T-helper 2 cell (primary cell): ENCODE data around the gene TAS1R3.
"Not testable (repeated sequence)": the region's sequence is repeated elsewhere in the genome, so short reads cannot be mapped to it uniquely, and the experiment has no call there.

ENCODE experiments used
- DNase-seq, 5 experiments: peaks; one replicate each; pipeline versions ENCODE4 v3.0.0 to v3.0.0-alpha.2; 2012 to 2022

Gene TAS1R3

DNA sequence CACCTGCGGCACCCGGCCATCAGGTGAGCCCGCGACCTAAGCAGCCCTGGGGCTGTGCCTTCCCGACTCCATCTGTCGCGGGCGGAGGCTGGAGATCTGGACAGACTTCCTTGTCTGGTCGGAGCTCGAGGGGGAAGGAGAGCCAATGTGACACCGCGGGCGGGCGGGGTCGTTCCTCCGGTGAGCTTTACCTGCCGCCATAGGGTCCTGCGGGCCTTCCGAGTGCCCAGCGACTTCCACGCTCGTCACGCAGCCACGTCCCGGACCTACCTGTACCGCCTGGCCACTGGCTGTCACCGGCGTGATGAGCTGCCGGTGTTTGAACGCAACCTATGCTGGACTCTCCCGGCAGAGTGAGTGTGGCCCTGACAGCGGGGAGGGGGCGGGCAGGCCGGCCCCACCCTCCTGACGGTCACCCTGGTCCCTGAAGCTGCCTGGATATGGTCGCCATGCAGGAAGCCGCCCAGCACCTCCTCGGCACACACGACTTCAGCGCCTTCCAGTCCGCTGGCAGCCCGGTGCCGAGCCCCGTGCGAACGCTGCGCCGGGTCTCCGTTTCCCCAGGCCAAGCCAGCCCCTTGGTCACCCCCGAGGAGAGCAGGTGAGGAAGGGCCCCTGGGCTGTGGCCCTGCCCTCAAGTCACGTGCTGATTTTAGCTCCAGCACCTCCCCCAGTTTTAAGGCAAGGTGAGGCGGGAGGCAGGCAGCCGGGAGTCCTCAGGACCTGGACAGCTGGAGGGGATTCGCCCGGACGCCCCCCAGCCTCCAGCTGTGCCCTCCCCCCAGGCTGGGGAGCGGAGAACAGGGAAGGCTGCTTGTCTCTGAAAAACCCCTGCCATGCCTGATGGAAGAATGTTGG lies 21.6 kb upstream of the TAS1R3 start:
- no peak for DNase-seq

DNA sequence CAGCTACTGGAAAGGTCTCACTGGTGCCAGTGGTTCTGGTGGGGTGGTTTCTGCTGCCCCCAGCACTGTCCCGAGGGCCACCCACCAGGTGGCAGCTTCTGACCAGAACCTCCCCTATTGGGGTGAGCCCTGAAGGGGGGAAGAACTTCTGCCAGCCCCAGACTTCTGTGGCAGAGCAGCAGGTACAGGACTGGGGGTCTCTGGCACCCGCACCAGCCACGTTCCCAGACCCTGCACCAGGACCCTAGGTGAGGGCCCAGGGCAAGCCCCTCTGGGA lies 21.0 kb upstream of the TAS1R3 start:
- no peak for DNase-seq

DNA sequence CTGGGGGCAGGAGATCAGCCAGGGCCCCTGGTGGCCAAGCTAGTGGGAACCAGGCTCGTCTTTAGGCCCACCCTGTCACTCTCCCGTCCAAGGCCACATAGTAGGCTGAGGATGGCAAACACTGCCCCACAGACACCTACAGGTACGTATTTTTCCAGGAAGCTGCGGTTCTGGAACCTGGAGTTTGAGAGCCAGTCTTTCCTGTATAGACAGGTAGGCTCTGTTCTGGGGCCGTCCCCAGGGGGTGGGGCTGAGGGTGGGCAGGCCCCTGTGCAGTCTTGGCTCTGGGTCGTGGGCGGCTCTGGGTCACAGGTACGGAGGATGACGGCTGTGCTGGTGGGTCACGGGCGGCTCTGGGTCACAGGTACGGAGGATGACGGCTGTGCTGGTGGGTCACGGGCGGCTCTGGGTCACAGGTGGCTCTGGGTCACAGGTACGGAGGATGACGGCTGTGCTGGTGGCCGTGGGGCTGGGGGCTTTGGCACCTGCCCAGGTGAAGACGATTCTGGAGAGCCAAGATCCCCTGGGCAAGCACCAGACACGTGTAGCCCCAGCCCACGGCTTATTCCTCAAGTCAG lies 20.5 kb upstream of the TAS1R3 start:
- no peak for DNase-seq

DNA sequence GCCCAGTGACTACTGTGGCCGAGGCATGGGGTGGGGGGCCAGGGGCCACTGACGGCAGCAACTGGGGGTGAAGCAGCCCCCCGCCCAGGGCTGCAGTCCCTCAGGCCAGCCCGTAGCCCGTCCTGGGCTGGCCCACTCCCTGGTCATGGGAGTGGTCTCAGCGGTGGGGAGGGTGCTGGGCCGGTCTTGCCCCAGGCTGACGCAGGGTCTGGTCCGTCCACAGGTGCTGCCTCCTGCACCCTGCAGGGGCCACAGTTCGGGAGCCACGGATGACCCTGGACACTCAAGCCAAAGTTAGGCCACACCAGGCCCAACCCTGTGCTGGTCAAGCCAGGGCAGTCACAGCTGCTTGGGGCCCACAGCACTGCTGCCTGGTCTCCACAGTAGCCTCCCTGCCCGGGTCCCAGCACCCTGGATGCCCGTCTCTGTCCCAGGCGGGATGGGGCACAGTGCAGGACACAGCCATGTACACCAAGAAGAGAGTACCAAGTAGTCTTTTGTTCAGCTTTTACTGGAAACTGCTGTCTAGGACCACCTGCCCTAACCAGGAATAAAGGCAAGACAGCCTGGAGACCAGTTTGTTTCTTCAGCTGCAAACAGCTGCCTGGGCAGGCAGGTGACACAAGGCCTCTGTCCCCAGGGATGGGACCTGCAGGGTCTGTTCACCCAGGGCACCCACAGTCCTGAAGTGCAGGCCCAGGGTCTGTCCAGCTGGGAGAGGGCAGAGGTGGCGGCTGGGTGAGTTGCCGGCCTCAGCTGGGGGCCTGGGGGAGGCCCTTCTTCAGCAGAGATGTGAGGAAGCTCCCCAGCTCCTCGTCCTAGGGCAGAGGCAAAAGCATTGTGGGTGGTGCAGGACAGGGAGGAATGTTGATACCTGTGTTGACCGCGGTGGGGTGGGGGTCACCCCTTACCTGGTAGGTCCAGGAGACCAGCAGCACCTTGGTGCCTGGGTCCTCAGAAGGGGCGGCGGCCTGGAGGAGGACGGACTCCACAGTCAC lies 19.7 kb upstream of the TAS1R3 start:
- no peak for DNase-seq

DNA sequence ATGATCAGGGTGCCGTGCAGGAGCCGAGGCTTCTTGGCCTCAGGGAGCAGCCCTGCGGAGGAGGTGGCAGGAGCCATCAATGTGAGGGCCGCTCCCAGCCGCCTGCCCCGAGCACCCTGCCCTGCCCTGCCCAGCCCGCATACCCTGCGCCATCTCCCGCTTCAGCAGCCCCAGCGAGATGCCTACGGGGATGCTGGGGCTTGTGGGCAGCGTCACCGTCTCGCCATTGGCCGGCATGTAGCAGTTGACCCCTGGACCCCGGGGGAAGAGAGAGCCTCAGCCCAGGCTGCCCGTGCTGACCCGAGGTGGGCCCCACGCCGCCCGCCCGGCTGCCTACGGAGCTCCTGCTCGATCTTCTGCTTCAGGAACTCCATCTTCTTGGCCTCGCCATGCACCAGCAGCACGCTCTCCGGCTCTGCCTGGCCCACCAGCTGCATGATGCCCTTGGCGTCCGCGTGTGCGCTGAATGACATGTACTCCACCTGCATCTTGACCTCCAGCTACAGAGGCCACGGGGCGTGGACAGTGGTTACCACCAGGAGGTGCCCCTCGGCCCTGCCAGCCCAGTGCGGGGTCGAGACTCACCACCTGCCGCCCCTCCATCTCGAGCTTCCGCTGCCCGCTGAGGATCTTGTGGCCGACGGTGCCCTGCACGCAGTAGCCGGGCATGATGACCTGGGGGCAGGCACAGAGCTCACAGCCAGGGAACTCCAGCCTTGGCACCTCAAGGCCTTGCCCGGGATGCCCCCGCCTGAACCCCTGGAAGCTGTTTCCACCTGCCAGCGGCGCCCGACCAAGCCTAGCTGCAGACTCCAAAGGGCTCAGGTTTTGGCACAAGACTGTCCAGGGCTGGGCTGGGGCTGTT lies 18.4 kb upstream of the TAS1R3 start:
- DNase-seq, result no peak

DNA sequence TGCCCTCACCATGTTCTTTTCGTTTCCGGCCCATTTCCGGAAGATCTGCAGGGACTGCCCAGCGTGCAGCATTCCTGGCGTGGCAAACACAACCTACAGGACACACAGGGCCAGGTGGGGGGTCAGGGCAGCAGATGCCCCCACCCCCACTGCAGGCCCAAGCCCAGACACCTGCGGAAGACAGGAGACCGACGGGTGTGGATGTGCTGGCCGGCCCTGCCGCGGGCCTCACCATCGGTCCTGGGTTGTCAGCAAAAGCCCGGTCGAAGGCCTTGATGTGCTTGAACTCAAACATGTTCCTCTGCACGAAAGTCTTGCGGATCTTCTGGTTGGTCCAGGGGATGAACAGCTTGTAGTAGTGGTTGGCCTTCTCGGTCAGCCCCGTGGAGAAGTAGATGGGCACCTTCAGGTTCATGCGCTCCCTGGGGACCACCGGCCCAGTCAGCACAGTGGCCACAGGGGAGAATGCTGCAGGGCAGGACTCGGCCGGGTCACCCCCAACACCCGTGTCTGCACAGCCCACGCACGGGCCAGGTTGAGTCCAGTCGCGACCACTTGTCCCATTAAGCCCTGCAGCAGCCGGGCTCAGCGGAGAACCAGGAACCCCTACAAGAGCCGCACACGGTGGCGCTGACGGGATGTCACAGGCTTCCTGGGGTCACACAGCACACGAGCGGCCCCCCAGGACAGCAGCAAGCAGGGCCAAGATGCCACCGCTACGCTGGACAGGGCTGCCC lies 17.4 kb upstream of the TAS1R3 start:
- no peak for DNase-seq

DNA sequence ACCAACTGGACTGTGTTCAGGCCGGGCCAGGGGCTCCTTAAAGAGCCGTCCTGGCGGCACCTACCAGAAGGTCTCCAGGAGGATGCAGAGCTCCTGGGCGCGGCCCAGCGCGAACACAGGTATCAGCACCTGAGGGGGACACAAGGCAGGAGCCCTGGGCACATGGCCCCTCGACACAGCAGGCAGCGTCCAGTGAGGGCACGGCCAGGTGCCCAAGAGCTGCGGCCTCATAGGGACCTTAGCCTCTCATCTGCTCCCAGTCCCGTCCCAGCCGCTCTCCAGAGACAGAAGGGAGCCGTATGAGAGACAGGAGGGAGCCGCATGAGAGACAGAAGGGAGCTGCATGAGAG lies 16.9 kb upstream of the TAS1R3 start:
- DNase-seq, result no peak

DNA sequence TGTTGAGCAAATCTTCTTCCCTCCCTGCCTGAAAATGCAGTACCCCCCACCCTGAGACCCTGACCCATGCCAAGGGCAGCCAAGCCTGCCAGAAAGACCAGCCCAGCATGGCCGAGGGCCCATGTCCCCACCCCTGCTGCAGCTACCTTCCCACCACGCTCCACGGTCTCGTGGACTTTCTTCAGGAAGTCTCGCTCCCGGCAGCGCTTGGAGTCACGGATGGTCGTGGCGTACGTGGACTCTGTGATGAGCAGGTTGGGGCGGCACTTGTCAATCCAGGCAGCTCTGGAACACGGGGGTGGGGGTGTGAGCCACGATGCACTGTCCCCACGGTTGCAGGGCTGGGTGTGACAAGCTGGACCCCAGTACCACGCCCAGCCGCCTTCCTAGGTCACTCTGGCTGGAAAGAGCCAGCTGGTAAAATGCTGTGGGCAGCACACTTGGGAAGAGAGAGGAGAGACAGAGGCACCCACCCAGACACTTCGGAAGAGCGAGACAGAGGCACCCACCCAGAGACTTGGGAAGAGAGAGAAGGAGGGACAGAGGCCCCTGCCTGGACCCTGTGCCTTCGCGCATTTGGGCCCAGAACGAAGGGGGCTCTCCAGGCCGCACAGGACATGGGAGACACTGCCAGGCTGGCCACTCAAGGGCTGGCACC lies 16.3 kb upstream of the TAS1R3 start:
- DNase-seq, result no peak

DNA sequence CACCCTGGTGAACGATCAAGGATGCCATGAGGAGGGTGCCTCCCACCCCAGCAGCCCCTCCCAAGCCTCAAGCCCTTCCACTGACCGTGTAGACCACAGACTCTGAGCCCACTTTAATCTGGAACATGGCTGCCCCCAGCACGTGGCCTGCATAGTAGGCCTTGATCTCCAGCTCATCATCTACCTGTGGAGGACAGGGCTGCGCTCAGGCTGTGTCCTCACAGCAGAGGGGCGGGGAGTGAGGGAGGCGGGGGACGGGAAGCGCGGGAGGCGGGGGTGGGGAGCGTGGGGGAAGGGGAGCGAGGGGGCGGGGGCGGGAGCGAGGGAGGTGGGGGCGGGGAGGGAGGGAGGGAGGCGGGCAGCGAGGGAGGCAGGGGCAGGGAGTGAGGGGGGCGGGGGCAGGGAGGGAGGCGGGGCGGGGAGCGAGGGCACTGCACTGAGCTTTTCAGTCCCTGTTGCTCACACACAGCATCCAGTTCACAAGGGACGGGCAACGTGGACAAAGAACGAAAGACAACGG lies 15.6 kb upstream of the TAS1R3 start:
- no peak for DNase-seq

DNA sequence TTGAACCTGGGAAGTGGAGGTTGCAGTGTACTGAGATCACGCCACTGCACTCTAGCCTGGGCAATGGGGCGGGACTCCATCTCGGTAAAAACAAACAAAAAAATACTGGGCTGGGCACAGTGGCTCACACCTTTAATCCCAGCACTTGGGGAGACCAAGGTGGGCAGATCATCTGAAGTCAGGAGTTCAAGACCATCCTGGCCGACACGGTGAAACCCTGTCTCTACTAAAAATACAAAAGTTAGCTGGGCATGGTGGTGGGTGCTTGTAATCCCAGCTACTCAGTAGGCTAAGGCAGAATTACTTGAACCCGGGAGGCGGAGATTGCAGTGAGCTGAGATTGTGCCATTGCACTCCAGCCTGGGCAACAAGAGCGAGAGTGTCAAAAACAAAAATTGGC lies 14.9 kb upstream of the TAS1R3 start:
- DNase-seq, result not testable (repeated sequence)

DNA sequence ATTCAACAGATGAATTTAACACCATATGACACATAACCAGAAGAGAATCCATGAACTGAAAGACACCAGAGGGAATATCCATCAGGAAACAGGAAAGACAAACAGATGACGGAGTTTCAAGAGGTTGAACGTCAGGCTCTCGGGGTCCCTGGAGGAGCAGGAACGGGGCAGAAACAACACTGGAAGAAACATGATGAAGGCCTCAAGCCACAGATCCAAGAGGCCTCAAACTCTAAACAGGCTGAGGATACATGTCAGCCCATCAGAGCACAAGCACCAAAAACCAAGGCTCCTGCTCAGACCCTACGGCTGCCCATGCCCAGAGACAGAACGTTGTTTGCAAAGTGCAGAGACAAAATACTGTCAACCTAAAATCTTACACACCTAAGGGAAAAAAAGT lies 13.7 kb upstream of the TAS1R3 start:
- no peak for DNase-seq

DNA sequence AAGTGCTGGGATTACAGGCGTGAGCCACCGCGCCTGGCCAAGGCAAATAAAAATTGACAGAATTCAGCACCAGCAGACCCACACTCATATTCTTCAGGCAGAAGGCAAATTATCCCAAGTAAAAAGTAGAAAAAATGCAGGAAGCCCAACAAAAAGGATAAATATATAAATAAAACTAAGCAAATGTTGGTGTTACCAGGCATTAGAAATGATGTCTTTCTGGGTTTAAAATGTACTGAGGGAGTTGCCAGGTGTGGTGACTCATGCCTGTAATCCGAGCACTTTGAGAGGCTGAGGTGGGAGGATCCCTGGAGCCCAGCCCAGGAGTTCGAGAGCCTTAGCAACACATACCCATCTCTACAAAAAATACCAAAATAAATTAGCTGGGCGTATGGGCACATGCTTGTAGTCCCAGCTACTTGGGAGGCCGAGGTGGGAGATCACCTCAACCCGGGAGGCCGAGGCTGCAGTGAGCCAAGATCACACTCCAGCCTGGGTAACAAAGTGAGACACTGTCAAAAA lies 12.9 kb upstream of the TAS1R3 start:
- DNase-seq, result no peak

DNA sequence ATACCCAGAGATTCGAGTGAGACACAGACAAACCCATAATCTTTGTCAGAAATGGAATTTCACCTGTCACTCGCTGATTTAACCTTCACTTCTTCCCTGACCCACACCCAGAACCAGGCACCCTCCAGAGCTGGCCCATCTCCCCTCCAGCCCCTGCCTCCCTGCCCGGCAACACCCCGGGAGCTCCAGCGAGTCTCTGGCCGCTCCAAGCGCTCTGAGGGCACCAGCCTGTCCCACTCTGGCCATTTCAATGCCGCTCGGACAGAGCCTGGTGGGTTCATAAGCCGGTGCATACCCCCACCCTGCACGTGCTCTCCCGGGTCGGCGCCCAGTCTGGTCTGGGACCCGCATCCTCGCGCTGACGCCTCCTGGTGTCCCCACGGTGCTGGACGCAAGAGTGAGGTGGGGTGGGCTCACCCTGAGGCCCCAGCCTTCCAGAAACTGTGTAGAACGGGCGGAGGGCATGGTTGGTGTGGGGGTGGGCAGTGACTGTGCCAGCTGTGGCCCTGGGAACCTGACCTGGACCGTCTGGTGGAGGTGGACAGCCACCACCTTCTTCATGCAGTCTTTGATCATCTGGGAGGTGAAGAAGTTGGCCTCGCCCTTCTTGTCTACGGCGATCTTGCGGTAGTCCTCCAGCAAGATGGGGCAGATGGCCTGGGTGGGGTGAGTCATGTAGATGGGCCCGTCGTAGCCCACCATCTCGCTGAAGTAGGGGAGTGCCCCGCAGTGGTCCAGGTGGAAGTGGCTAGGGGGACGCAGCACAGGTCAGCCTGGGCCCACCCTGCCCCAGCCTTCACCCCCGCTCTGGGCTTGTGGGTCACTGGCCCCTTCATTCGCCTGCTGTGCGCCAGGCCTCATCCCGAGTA lies 12.1 kb upstream of the TAS1R3 start:
- no peak for DNase-seq

DNA sequence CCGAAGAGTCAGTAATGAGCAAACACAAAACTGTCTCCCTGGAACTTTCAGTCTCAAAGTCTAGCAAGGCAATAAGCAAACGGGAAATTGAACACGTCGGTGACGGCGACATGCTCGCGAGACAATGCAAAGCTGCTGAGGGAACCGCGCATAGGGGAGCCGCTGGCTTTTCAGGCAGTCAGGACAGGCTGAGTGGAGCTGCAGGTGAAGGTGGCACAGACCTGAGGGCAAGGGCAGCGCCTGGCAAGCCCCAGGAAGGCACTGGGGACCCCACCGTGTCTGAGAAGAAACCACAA lies 11.5 kb upstream of the TAS1R3 start:
- DNase-seq, result no peak

DNA sequence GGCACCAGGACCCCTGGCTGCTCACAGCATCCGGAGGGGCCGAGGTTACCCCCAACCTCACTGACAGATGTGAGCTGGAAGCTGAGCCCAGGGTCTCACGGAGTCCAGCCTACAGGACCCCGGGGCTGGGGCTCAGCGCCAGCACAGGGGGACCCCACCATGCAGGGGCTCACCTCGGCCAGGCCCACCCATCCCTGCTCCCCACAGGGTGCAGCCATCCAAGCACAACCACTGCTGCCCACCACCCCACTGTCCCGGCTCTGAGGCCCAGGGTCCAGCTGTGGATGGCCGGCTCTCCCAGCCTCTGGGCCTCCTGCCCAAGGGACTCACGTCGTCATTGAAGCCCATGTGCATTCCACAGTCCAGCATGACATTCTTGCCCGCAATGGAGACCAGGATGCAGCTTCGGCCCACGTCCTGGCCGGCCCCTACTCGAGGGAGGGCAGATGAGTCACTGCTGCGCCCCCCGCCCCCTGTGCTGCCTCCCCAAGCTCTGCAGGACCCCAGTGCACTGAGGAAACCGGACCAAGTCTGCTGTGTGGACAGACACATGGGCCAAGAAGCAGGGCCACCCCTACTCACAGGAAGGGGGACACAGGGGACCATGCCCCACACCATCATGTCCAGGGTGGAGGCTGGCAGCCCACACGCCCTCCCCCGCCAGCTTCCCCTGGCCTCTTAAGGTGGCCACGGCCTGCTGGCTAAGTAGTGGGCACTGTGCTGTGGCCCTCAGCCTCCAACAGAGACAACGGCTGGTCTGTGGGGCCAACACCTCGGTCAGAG lies 10.2 kb upstream of the TAS1R3 start:
- DNase-seq, result no peak

DNA sequence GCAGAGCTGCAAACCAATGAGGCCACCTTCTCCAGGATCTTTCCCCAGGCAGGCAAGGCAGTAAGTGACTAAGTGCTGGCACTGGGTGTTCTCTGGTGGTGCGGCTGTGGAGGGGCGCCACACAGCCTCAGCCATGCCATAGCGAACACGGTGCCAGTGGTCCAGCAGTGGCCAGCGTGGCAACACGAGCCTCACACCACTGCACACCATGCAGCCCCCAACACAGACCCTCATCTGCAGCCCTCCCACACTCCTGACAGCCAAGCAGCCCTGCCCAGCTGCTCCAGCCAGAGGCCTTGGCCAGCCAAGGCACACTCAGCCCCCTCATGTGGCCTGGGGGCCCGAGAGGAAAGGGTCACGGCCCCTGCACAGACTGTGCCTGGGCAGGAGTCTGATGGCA lies 9.6 kb upstream of the TAS1R3 start:
- no peak for DNase-seq

DNA sequence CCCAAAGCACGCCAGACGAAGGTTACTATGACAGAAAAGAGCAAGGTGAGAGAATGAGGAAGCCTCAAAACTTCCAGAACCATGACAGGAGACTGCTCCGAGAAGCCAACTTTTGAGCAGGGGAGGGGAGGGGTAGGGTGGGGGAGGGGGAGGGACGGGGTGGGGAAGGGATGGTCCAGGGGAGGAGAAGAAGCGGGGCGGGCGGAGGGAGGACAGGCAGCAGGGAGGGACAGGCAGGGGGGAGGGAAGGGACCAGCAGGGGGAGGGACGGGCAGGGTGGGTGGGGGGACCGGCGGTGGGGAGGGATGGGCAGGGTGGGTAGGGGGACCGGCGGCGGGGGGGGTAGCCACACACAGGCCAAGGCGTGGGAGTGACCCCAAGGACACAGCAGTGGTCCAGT lies 8.7 kb upstream of the TAS1R3 start:
- no peak for DNase-seq

DNA sequence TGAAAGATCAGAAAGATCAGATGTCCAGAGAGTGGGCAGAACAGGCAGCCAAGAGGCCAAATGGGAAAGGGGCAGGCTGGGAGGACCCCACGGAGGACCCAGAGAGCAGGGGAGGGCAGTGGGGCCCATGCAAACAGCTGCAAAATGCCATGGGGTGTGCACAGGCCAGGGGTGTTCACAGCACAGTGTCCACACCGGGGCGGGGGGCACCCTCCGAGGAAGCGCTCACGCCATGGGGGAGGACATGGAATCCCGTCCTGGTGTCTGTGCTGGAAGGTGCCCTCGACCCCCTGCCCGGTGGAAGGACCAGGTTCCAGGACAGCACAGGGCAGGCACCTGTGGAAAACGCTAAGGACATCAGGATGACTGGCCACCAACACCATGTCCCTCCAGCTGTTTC lies 8.1 kb upstream of the TAS1R3 start:
- no peak for DNase-seq

DNA sequence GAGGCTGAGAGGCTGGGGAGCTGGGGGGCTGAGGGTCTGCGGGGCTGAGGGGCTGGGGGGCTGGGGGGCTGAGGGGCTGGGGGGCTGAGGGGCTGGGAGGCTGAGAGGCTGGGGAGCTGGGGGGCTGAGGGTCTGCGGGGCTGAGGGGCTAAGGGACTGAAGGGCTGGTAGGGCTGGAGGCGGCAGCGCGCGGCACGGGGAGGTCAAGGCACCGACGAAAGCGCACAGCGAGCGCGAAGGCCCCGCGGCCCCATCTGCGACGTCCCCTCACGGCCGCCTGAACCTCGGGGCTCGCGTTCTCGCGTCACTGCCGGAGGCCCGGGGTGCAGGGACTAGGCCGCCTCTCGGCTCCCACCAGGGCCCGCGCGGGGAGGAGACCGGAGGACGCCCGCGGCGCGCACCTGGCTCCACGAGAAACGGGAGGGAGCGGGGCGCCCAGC lies 7.0 kb upstream of the TAS1R3 start:
- no peak for DNase-seq
